Activated CD4-positive, alpha-beta T cell treated with anti-CD3 and anti-CD28 coated beads, Interleukin-2, Interleukin-4, amounts not matched to agents 100 ng/mL and 50 ng/mL, durations not matched to agents 16 hours and 8 hours (primary cell): ENCODE measurements around the gene CDH6.
A peak's percentile ranks its signal among the peaks of the same experiment; 100 is the strongest.

ENCODE experiments used
- DNase-seq: peaks from one replicate; pipeline ENCODE4 v3.0.0-alpha.2; 2020; ENCODE audit warnings: low spot score

Gene CDH6

GRCh38 chr5:31204958-31205357 is 11.5 kb downstream of the CDH6 start:
- DNase-seq: no peak

- DNase-seq: no peak
Measured at GRCh38 chr5:31208043-31208442, 14.6 kb downstream of the CDH6 start.

GRCh38 chr5:31209334-31209733 is 15.8 kb downstream of the CDH6 start:
- no peak for DNase-seq

- no peak for DNase-seq
Measured at GRCh38 chr5:31211098-31211497, 17.6 kb downstream of the CDH6 start.

GRCh38 chr5:31213257-31213656 is 19.8 kb downstream of the CDH6 start:
- no peak for DNase-seq

GRCh38 chr5:31213705-31214121 is 20.2 kb downstream of the CDH6 start:
- DNase-seq: no peak

GRCh38 chr5:31214229-31214628 is 20.7 kb downstream of the CDH6 start:
- no peak for DNase-seq

GRCh38 chr5:31215236-31215635 is 21.8 kb downstream of the CDH6 start:
- no peak for DNase-seq

- DNase-seq: no peak
Measured at GRCh38 chr5:31217446-31217845, 24.0 kb downstream of the CDH6 start.

- DNase-seq: no peak
Measured at GRCh38 chr5:31218978-31219377, 25.5 kb downstream of the CDH6 start.

GRCh38 chr5:31221001-31221400 is 27.5 kb downstream of the CDH6 start:
- no peak for DNase-seq

- DNase-seq: no peak
Measured at GRCh38 chr5:31225118-31225517, 31.6 kb downstream of the CDH6 start.

- no peak for DNase-seq
Measured at GRCh38 chr5:31225613-31226012, 32.1 kb downstream of the CDH6 start.

GRCh38 chr5:31226651-31227050 is 33.2 kb downstream of the CDH6 start:
- no peak for DNase-seq

GRCh38 chr5:31229266-31229665 is 35.8 kb downstream of the CDH6 start:
- no peak for DNase-seq

- no peak for DNase-seq
Measured at GRCh38 chr5:31231177-31231838, 37.8 kb downstream of the CDH6 start.

GRCh38 chr5:31232273-31232888 is 38.9 kb downstream of the CDH6 start:
- DNase-seq: peak; percentile 32

- DNase-seq: no peak
Measured at GRCh38 chr5:31235381-31235780, 41.9 kb downstream of the CDH6 start.

- no peak for DNase-seq
Measured at GRCh38 chr5:31236339-31236738, 42.9 kb downstream of the CDH6 start.

GRCh38 chr5:31237174-31237573 is 43.7 kb downstream of the CDH6 start:
- no peak for DNase-seq

GRCh38 chr5:31238497-31238896 is 45.0 kb downstream of the CDH6 start:
- DNase-seq: no peak

GRCh38 chr5:31244921-31245320 is 51.4 kb downstream of the CDH6 start:
- DNase-seq: no peak

- DNase-seq: no peak
Measured at GRCh38 chr5:31247381-31247780, 53.9 kb downstream of the CDH6 start.

GRCh38 chr5:31250201-31250600 is 56.7 kb downstream of the CDH6 start:
- DNase-seq: no peak
